OCI-LY7 (cell line): Measurements from ENCODE around the gene E2F4. TPM values are rescaled to one million over a fixed set of nuclear protein-coding genes. Genes with fewer than 3 reads are reported as not detected.

ENCODE experiments used
- BruUV-seq: library from RNA; stranded (reverse); fragments of 400-500 nt; replicated peaks from 2 replicates; lab custom pipeline; 2021; lab: Mats Ljungman, UMichigan
- CTCF ChIA-PET: fragments of 300-600 bp; sonication (Branson Sonifier 250); formaldehyde crosslinking; loops from one replicate; lab custom pipeline; 2022; ENCODE audit warnings: antibody characterized with exemption; ENCODE audit not compliant: unreplicated experiment; lab: Charles Lee
- POLR2A ChIA-PET: fragments of 300-600 bp; sonication (Branson Sonifier 250); formaldehyde crosslinking; loops from one replicate; lab custom pipeline; 2022; ENCODE audit warnings: antibody characterized with exemption; lab: Charles Lee
- DNase-seq: peaks from one replicate; pipeline ENCODE4 v3.0.0-alpha.2; 2015; ENCODE audit warnings: low spot score
- H2AFZ ChIP-seq: fragments of 200-600 bp; sonication (generic), shearing (Covaris generic); 2 replicates; pipeline ENCODE4 v1.6.1; 2014; ENCODE audit warnings: mild to moderate bottlenecking, antibody characterized with exemption, low read length, moderate library complexity
- H3K27ac ChIP-seq: fragments of 200-600 bp; sonication (generic); 2 replicates; pipeline ENCODE4 v1.5.1; 2014; ENCODE audit warnings: mixed run types, low read depth, mild to moderate bottlenecking, moderate library complexity, low read length, inconsistent platforms; ENCODE audit not compliant: poor library complexity, severe bottlenecking
- H3K36me3 ChIP-seq: fragments of 200-600 bp; sonication (generic); 2 replicates; pipeline ENCODE4 v1.6.1; 2014; ENCODE audit warnings: mild to moderate bottlenecking, antibody characterized with exemption, low read length, moderate library complexity, mixed read lengths; ENCODE audit not compliant: insufficient read depth
- H3K4me1 ChIP-seq: fragments of 200-600 bp; sonication (generic); 2 replicates; pipeline ENCODE4 v1.5.1; 2014; ENCODE audit warnings: mild to moderate bottlenecking, low read length; ENCODE audit not compliant: insufficient read depth, poor library complexity, severe bottlenecking
- H3K4me2 ChIP-seq: fragments of 200-600 bp; sonication (generic); 2 replicates; pipeline ENCODE4 v1.6.1; 2014; ENCODE audit warnings: mild to moderate bottlenecking, low read length
- H3K4me3 ChIP-seq: fragments of 200-600 bp; sonication (generic); 2 replicates; pipeline ENCODE4 v1.5.1; 2014; ENCODE audit warnings: mild to moderate bottlenecking, low read depth, low read length; ENCODE audit not compliant: poor library complexity, severe bottlenecking
- H3K79me2 ChIP-seq: fragments of 200-600 bp; sonication (generic); 2 replicates; pipeline ENCODE4 v1.6.1; 2016; ENCODE audit warnings: low read depth, mild to moderate bottlenecking, low read length, moderate library complexity, mixed read lengths; ENCODE audit not compliant: insufficient read depth
- H3K9me2 ChIP-seq: fragments of 200-600 bp; sonication (generic); 2 replicates; pipeline ENCODE4 v1.6.1; 2016; ENCODE audit warnings: mild to moderate bottlenecking, low read length, mixed read lengths; ENCODE audit not compliant: insufficient read depth
- H3K9me3 ChIP-seq: fragments of 200-600 bp; sonication (generic); 2 replicates; pipeline ENCODE4 v1.6.1; 2014; ENCODE audit warnings: mild to moderate bottlenecking, mixed run types, low read length, mixed read lengths
- H4K20me1 ChIP-seq: fragments of 200-600 bp; sonication (generic); 2 replicates; pipeline ENCODE4 v1.6.1; 2014; ENCODE audit warnings: mild to moderate bottlenecking, antibody characterized with exemption, low read length, moderate library complexity, mixed read lengths; ENCODE audit not compliant: insufficient read depth
- CTCF ChIP-seq: fragments of 200-600 bp; sonication (generic); conservative IDR thresholded peaks from 2 replicates; pipeline ENCODE4 v1.5.1; 2014; ENCODE audit warnings: mild to moderate bottlenecking, antibody characterized with exemption, low read length, moderate library complexity, mixed read lengths
- EZH2phosphoT487 ChIP-seq: fragments of 200-600 bp; sonication (generic); IDR thresholded peaks from 2 replicates; pipeline ENCODE4 v1.6.1; 2018; ENCODE audit warnings: low read depth, borderline replicate concordance, mild to moderate bottlenecking, mixed run types, antibody characterized with exemption, low read length, moderate library complexity, mixed read lengths
- intact Hi-C: fragments of 100-400 bp; cut with micrococcal nuclease; formaldehyde crosslinking; loops from one replicate; pipeline ENCODE4 v1.10.0; 2022; ENCODE audit not compliant: unreplicated experiment
- total RNA-seq, 2 experiments: library from RNA; depleted of rRNA in 1 of 2; stranded (reverse); fragments of >200 nt in 1 of 2; shearing (Covaris generic) in 1 of 2; gene quantifications; 2 replicates each; pipeline ENCODE4 v1.2.3, GENCODE V29; 2014 to 2022

Gene E2F4
- total RNA-seq, 2 experiments from 2014 or later: 124 to 157 TPM

- Histone ChIP-seq H4K20me1 (no peaks in the 10 kb centered on the region), H3K27ac (no peak overlapping the region), H3K9me2 (no peaks in the 10 kb centered on the region), H2AFZ (no peak overlapping the region), H3K4me1 (peaks cover 21% of the 10 kb centered on the region), H3K4me2 (no peak overlapping the region), H3K36me3 (no peaks in the 10 kb centered on the region), H3K9me3 (no peaks in the 10 kb centered on the region), H3K4me3 (no peak overlapping the region), H3K79me2 (no peaks in the 10 kb centered on the region)
- intact Hi-C loops: no loop called here
- no peak for DNase-seq
- CTCF ChIA-PET: interaction anchor here (0.6 kb wide), 2 partner anchors 8 to 264 kb away, joined by 3 read pairs; no protein-coding TSS in a partner anchor
- BruUV-seq: no TSS peak
- POLR2A ChIA-PET: interaction anchor here (0.5 kb wide), 1 partner anchor 148 kb away, joined by 3 read pairs; no protein-coding TSS in a partner anchor
- no peak for TF ChIP-seq EZH2phosphoT487
- no peak for TF ChIP-seq CTCF
These were observed 15.3 kb upstream of the E2F4 start for GRCh38 chr16:67176662-67177061.

GRCh38 chr16:67177743-67178699 lies 13.9 kb upstream of the E2F4 start:
- no peak overlapping the region for H3K27ac ChIP-seq
- intact Hi-C loops: no loop called here
- H3K79me2 ChIP-seq: no peaks in the 10 kb centered on the region
- no peaks in the 10 kb centered on the region for H3K9me3 ChIP-seq
- no peaks in the 10 kb centered on the region for H3K9me2 ChIP-seq
- TF ChIP-seq CTCF (no peak), EZH2phosphoT487 (no peak)
- ChIA-PET CTCF (no interaction called here), POLR2A (interaction anchor here (0.6 kb wide), 1 partner anchor 221 kb away, joined by 5 read pairs; no protein-coding TSS in a partner anchor)
- H3K4me2 ChIP-seq: peak overlapping the region; percentile 68
- DNase-seq: peak; percentile 53
- H3K36me3 ChIP-seq: no peaks in the 10 kb centered on the region
- peaks cover 29% of the 10 kb centered on the region for H3K4me1 ChIP-seq
- H2AFZ ChIP-seq: no peak overlapping the region
- peak overlapping the region; percentile 47 for H3K4me3 ChIP-seq
- H4K20me1 ChIP-seq: no peaks in the 10 kb centered on the region
- BruUV-seq: no TSS peak
